ENCODE measurements around the gene MAP3K3. TPM values are rescaled to one million over a fixed set of nuclear protein-coding genes. Genes with fewer than 3 reads are reported as not detected.

MAP3K3 gene
- polyA plus RNA-seq, 1 donor from 2014 or later: 16.6 TPM

DNA sequence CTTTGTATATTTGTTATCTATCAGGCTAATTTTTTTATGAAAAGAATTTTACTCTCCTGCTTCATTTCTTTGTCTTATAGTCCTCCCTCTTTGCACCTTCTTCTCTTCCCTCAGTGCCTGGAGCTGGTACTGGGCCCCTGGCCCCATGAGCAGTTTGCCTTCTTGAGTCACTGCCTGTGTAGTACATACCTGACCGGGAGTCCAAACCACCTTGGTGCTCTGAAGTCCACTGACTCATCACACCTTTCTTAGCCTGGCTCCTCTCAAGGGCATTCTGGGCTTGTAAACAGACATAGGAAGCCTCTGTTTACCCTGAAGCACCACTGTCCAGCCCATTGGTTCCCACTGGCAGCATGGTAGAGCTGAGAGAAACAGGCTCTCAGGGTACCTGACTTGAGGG, 32.6 kb upstream of the MAP3K3 start:
- no peak overlapping the region for H3K27ac ChIP-seq (ENCODE audit: low read length)
- no peaks in the 10 kb centered on the region for H3K79me2 ChIP-seq (replicated peaks; ENCODE audit: insufficient read depth, low read length)
- H4K20me1 ChIP-seq (ENCODE audit: insufficient read depth): no peaks in the 10 kb centered on the region
- peaks cover 10% of the 10 kb centered on the region for H3K36me3 ChIP-seq (ENCODE audit: insufficient read depth, low read length)
- no peaks in the 10 kb centered on the region for H3K9me2 ChIP-seq (ENCODE audit: insufficient read depth, low read length)
- no peaks in the 10 kb centered on the region for H3K9me3 ChIP-seq (ENCODE audit: low read length)
- H3K9ac ChIP-seq (ENCODE audit: low read length): no peak overlapping the region
- H3K27me3 ChIP-seq (ENCODE audit: insufficient read depth, low read depth, low read length): no peaks in the 10 kb centered on the region
- H3K4me3 ChIP-seq (ENCODE audit: low read length): no peak overlapping the region
- H2AFZ ChIP-seq (ENCODE audit: low read depth, low read length): no peak overlapping the region
- TF ChIP-seq, protein P1, sequence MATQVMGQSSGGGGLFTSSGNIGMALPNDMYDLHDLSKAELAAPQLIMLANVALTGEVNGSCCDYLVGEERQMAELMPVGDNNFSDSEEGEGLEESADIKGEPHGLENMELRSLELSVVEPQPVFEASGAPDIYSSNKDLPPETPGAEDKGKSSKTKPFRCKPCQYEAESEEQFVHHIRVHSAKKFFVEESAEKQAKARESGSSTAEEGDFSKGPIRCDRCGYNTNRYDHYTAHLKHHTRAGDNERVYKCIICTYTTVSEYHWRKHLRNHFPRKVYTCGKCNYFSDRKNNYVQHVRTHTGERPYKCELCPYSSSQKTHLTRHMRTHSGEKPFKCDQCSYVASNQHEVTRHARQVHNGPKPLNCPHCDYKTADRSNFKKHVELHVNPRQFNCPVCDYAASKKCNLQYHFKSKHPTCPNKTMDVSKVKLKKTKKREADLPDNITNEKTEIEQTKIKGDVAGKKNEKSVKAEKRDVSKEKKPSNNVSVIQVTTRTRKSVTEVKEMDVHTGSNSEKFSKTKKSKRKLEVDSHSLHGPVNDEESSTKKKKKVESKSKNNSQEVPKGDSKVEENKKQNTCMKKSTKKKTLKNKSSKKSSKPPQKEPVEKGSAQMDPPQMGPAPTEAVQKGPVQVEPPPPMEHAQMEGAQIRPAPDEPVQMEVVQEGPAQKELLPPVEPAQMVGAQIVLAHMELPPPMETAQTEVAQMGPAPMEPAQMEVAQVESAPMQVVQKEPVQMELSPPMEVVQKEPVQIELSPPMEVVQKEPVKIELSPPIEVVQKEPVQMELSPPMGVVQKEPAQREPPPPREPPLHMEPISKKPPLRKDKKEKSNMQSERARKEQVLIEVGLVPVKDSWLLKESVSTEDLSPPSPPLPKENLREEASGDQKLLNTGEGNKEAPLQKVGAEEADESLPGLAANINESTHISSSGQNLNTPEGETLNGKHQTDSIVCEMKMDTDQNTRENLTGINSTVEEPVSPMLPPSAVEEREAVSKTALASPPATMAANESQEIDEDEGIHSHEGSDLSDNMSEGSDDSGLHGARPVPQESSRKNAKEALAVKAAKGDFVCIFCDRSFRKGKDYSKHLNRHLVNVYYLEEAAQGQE (IDR thresholded peaks at IDR 0.05; ENCODE audit: borderline replicate concordance): no peak
- TF ChIP-seq EP300 (conservative IDR thresholded peaks at IDR 0.05; ENCODE audit: poor library complexity, severe bottlenecking) (no peak), MXI1 (conservative IDR thresholded peaks at IDR 0.05; ENCODE audit: poor library complexity, severe bottlenecking) (no peak), RAD21 (conservative IDR thresholded peaks at IDR 0.05) (no peak), POLR2AphosphoS5 (IDR thresholded peaks at IDR 0.05) (no peak), TAF1 (IDR thresholded peaks at IDR 0.05; ENCODE audit: low read depth) (no peak), EZH2 (IDR thresholded peaks at IDR 0.05; ENCODE audit: borderline replicate concordance, insufficient read depth, low read length, poor library complexity, severe bottlenecking) (no peak), SMC3 (conservative IDR thresholded peaks at IDR 0.05; ENCODE audit: poor library complexity) (no peak)
- TF ChIP-seq, protein P2, sequence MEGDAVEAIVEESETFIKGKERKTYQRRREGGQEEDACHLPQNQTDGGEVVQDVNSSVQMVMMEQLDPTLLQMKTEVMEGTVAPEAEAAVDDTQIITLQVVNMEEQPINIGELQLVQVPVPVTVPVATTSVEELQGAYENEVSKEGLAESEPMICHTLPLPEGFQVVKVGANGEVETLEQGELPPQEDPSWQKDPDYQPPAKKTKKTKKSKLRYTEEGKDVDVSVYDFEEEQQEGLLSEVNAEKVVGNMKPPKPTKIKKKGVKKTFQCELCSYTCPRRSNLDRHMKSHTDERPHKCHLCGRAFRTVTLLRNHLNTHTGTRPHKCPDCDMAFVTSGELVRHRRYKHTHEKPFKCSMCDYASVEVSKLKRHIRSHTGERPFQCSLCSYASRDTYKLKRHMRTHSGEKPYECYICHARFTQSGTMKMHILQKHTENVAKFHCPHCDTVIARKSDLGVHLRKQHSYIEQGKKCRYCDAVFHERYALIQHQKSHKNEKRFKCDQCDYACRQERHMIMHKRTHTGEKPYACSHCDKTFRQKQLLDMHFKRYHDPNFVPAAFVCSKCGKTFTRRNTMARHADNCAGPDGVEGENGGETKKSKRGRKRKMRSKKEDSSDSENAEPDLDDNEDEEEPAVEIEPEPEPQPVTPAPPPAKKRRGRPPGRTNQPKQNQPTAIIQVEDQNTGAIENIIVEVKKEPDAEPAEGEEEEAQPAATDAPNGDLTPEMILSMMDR (IDR thresholded peaks at IDR 0.05; ENCODE audit: poor library complexity, severe bottlenecking): no peak
- no peak overlapping the region for H3K4me2 ChIP-seq (ENCODE audit: low read length)
- H3F3A ChIP-seq (ENCODE audit: insufficient read depth, low read length, poor library complexity, severe bottlenecking): no peaks in the 10 kb centered on the region

DNA sequence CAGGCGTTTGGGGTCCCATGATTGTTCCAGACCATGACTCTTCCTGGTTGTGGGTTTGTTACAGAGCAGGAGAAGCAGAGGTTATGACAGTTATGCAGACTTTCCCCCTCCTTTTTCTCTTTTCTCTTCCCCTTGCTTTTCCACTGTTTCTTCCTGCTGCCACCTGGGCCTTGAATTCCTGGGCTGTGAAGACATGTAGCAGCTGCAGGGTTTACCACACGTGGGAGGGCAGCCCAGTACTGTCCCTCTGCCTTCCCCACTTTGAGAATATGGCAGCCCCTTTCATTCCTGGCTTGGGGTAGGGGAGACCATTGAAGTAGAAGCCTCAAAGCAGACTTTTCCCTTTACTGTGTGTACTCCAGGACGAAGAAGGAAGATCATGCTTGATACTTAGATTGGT, 29.4 kb upstream of the MAP3K3 start:
- H3K4me3 ChIP-seq (ENCODE audit: low read length): no peak overlapping the region
- H3F3A ChIP-seq (ENCODE audit: insufficient read depth, low read length, poor library complexity, severe bottlenecking): no peaks in the 10 kb centered on the region
- H4K20me1 ChIP-seq (ENCODE audit: insufficient read depth): no peaks in the 10 kb centered on the region
- H3K27ac ChIP-seq (ENCODE audit: low read length): no peak overlapping the region
- no peak overlapping the region for H3K9ac ChIP-seq (ENCODE audit: low read length)
- no peaks in the 10 kb centered on the region for H3K9me3 ChIP-seq (ENCODE audit: low read length)
- no peaks in the 10 kb centered on the region for H3K79me2 ChIP-seq (replicated peaks; ENCODE audit: insufficient read depth, low read length)
- TF ChIP-seq EZH2 (IDR thresholded peaks at IDR 0.05; ENCODE audit: borderline replicate concordance, insufficient read depth, low read length, poor library complexity, severe bottlenecking) (no peak), TAF1 (IDR thresholded peaks at IDR 0.05; ENCODE audit: low read depth) (no peak), POLR2AphosphoS5 (IDR thresholded peaks at IDR 0.05) (no peak), RAD21 (conservative IDR thresholded peaks at IDR 0.05) (no peak), SMC3 (conservative IDR thresholded peaks at IDR 0.05; ENCODE audit: poor library complexity) (no peak), MXI1 (conservative IDR thresholded peaks at IDR 0.05; ENCODE audit: poor library complexity, severe bottlenecking) (no peak), EP300 (conservative IDR thresholded peaks at IDR 0.05; ENCODE audit: poor library complexity, severe bottlenecking) (no peak)
- TF ChIP-seq, protein P1 (IDR thresholded peaks at IDR 0.05; ENCODE audit: borderline replicate concordance): no peak
- TF ChIP-seq, protein P2 (IDR thresholded peaks at IDR 0.05; ENCODE audit: poor library complexity, severe bottlenecking): no peak
- peaks cover 6% of the 10 kb centered on the region for H3K36me3 ChIP-seq (ENCODE audit: insufficient read depth, low read length)
- no peaks in the 10 kb centered on the region for H3K27me3 ChIP-seq (ENCODE audit: insufficient read depth, low read depth, low read length)
- no peaks in the 10 kb centered on the region for H3K9me2 ChIP-seq (ENCODE audit: insufficient read depth, low read length)
- no peak overlapping the region for H2AFZ ChIP-seq (ENCODE audit: low read depth, low read length)
- H3K4me2 ChIP-seq (ENCODE audit: low read length): no peak overlapping the region
